Measurements from ENCODE around the gene GPRC5C.

The GPRC5C gene

GRCh38 chr17:74454197-74455024, 22.5 kb downstream of the GPRC5C start:
- Histone ChIP-seq H3K4me1 (ENCODE audit: control insufficient read depth in 1 of 2, insufficient read depth in 2 of 2, low read length in 2 of 2) (peaks cover 3 to 6% of the 10 kb centered on the region in 2 experiments), H3K9me3 (ENCODE audit: insufficient read depth, low read depth, low read length) (no peaks in the 10 kb centered on the region), H3K27me3 (ENCODE audit: insufficient read depth, low read length) (peaks cover 8% of the 10 kb centered on the region), H3K14ac (ENCODE audit: low read length) (no peak overlapping the region), H2BK120ac (ENCODE audit: insufficient read depth, low read length, poor library complexity) (no peak overlapping the region), H3K4me2 (ENCODE audit: low read length) (peak overlapping the region; percentile 91), H2BK12ac (ENCODE audit: low read length) (no peak overlapping the region), H3K79me1 (ENCODE audit: low read length) (no peaks in the 10 kb centered on the region), H2AFZ (ENCODE audit: insufficient read depth, low read length, poor library complexity) (peak overlapping the region; percentile 32), H3K18ac (ENCODE audit: low read length) (no peak overlapping the region), H3K4ac (ENCODE audit: low read depth, low read length) (no peak overlapping the region), H4K91ac (ENCODE audit: low read depth, low read length) (no peak overlapping the region), H3K4me3 (ENCODE audit: low read depth, low read length) (peak overlapping the region; percentile 51), H3K79me2 (ENCODE audit: control insufficient read depth, insufficient read depth, low read length, poor library complexity) (no peaks in the 10 kb centered on the region), H3K23ac (ENCODE audit: low read length) (no peak overlapping the region), H3K36me3 (ENCODE audit: control insufficient read depth in 1 of 2, insufficient read depth in 2 of 2, low read length in 2 of 2) (no peaks in the 10 kb centered on the region), H4K12ac (ENCODE audit: low read depth, low read length) (no peak overlapping the region), H3K9ac (ENCODE audit: low read length) (no peak overlapping the region), H4K8ac (ENCODE audit: low read depth, low read length) (no peak overlapping the region), H2AK5ac (ENCODE audit: low read length) (no peak overlapping the region), H3K27ac (ENCODE audit: low read depth, low read length) (no peak overlapping the region), H2BK5ac (ENCODE audit: low read depth, low read length, poor library complexity) (no peak overlapping the region)
- DNase-seq = peak; percentile 60 to 69
- no CpG with 5 or more reads among the region's 40 CpGs for WGBS (ENCODE audit: extremely low coverage, insufficient coverage, insufficient read length)

- peaks cover 8% of the 10 kb centered on the region for H3K27me3 ChIP-seq (ENCODE audit: insufficient read depth, low read length)
- H3K9ac ChIP-seq (ENCODE audit: low read length) = no peak overlapping the region
- H2BK5ac ChIP-seq (ENCODE audit: low read depth, low read length, poor library complexity) = no peak overlapping the region
- no peak overlapping the region for H2AK5ac ChIP-seq (ENCODE audit: low read length)
- no CpG with 5 or more reads among the region's 15 CpGs for WGBS (ENCODE audit: extremely low coverage, insufficient coverage, insufficient read length)
- no peaks in the 10 kb centered on the region for H3K79me2 ChIP-seq (ENCODE audit: control insufficient read depth, insufficient read depth, low read length, poor library complexity)
- H2BK120ac ChIP-seq (ENCODE audit: insufficient read depth, low read length, poor library complexity) = no peak overlapping the region
- no peaks in the 10 kb centered on the region for H3K79me1 ChIP-seq (ENCODE audit: low read length)
- no peak overlapping the region for H3K4me3 ChIP-seq (ENCODE audit: low read depth, low read length)
- H3K4ac ChIP-seq (ENCODE audit: low read depth, low read length) = no peak overlapping the region
- H3K23ac ChIP-seq (ENCODE audit: low read length) = no peak overlapping the region
- no peak overlapping the region for H3K18ac ChIP-seq (ENCODE audit: low read length)
- H3K9me3 ChIP-seq (ENCODE audit: insufficient read depth, low read depth, low read length) = no peaks in the 10 kb centered on the region
- H2BK12ac ChIP-seq (ENCODE audit: low read length) = no peak overlapping the region
- H4K8ac ChIP-seq (ENCODE audit: low read depth, low read length) = no peak overlapping the region
- DNase-seq = no peak
- H3K36me3 ChIP-seq (ENCODE audit: control insufficient read depth in 1 of 2, insufficient read depth in 2 of 2, low read length in 2 of 2) = no peaks in the 10 kb centered on the region
- no peak overlapping the region for H4K91ac ChIP-seq (ENCODE audit: low read depth, low read length)
- no peak overlapping the region for H3K14ac ChIP-seq (ENCODE audit: low read length)
- peaks cover 3 to 6% of the 10 kb centered on the region in 2 experiments for H3K4me1 ChIP-seq (ENCODE audit: control insufficient read depth in 1 of 2, insufficient read depth in 2 of 2, low read length in 2 of 2)
- H3K27ac ChIP-seq (ENCODE audit: low read depth, low read length) = no peak overlapping the region
- no peak overlapping the region for H4K12ac ChIP-seq (ENCODE audit: low read depth, low read length)
- H3K4me2 ChIP-seq (ENCODE audit: low read length) = no peak overlapping the region
- H2AFZ ChIP-seq (ENCODE audit: insufficient read depth, low read length, poor library complexity) = no peak overlapping the region
Measured at GRCh38 chr17:74455025-74455545, 23.2 kb downstream of the GPRC5C start.

- WGBS (ENCODE audit: extremely low coverage, insufficient coverage, insufficient read length) = no CpG with 5 or more reads among the region's 5 CpGs
Measured at GRCh38 chr17:74455821-74456220, 23.9 kb downstream of the GPRC5C start.

GRCh38 chr17:74457146-74457819, 25.4 kb downstream of the GPRC5C start:
- Histone ChIP-seq H3K79me1 (ENCODE audit: low read length) (no peaks in the 10 kb centered on the region), H3K4ac (ENCODE audit: low read depth, low read length) (no peak overlapping the region), H3K23ac (ENCODE audit: low read length) (no peak overlapping the region), H2BK12ac (ENCODE audit: low read length) (no peak overlapping the region), H3K27me3 (ENCODE audit: insufficient read depth, low read length) (peaks cover 8% of the 10 kb centered on the region), H2BK5ac (ENCODE audit: low read depth, low read length, poor library complexity) (no peak overlapping the region), H4K91ac (ENCODE audit: low read depth, low read length) (no peak overlapping the region), H3K9me3 (ENCODE audit: insufficient read depth, low read depth, low read length) (no peaks in the 10 kb centered on the region), H3K4me1 (ENCODE audit: control insufficient read depth in 1 of 2, insufficient read depth in 2 of 2, low read length in 2 of 2) (peaks cover 3 to 6% of the 10 kb centered on the region in 2 experiments), H2AFZ (ENCODE audit: insufficient read depth, low read length, poor library complexity) (no peak overlapping the region), H2BK120ac (ENCODE audit: insufficient read depth, low read length, poor library complexity) (no peak overlapping the region), H3K18ac (ENCODE audit: low read length) (no peak overlapping the region), H3K36me3 (ENCODE audit: control insufficient read depth in 1 of 2, insufficient read depth in 2 of 2, low read length in 2 of 2) (no peaks in the 10 kb centered on the region), H3K9ac (ENCODE audit: low read length) (peak overlapping the region; percentile 2), H3K27ac (ENCODE audit: low read depth, low read length) (no peak overlapping the region), H3K4me2 (ENCODE audit: low read length) (no peak overlapping the region), H3K79me2 (ENCODE audit: control insufficient read depth, insufficient read depth, low read length, poor library complexity) (no peaks in the 10 kb centered on the region), H3K14ac (ENCODE audit: low read length) (no peak overlapping the region), H2AK5ac (ENCODE audit: low read length) (no peak overlapping the region), H4K8ac (ENCODE audit: low read depth, low read length) (no peak overlapping the region), H4K12ac (ENCODE audit: low read depth, low read length) (no peak overlapping the region), H3K4me3 (ENCODE audit: low read depth, low read length) (no peak overlapping the region)
- WGBS (ENCODE audit: extremely low coverage, insufficient coverage, insufficient read length) = no CpG with 5 or more reads among the region's 18 CpGs
- DNase-seq = peak; percentile 51 to 80

More at GRCh38 chr17:74455821-74456220, 23.9 kb downstream of the GPRC5C start:
- Histone ChIP-seq H3K4me1 (ENCODE audit: control insufficient read depth in 1 of 2, insufficient read depth in 2 of 2, low read length in 2 of 2) (peaks cover 3 to 6% of the 10 kb centered on the region in 2 experiments), H3K36me3 (ENCODE audit: control insufficient read depth in 1 of 2, insufficient read depth in 2 of 2, low read length in 2 of 2) (no peaks in the 10 kb centered on the region), H3K4me3 (ENCODE audit: low read depth, low read length) (no peak overlapping the region), H3K79me2 (ENCODE audit: control insufficient read depth, insufficient read depth, low read length, poor library complexity) (no peaks in the 10 kb centered on the region), H2BK120ac (ENCODE audit: insufficient read depth, low read length, poor library complexity) (no peak overlapping the region), H3K9me3 (ENCODE audit: insufficient read depth, low read depth, low read length) (no peaks in the 10 kb centered on the region), H3K14ac (ENCODE audit: low read length) (no peak overlapping the region), H3K4ac (ENCODE audit: low read depth, low read length) (no peak overlapping the region), H4K8ac (ENCODE audit: low read depth, low read length) (no peak overlapping the region), H3K18ac (ENCODE audit: low read length) (no peak overlapping the region), H2BK12ac (ENCODE audit: low read length) (no peak overlapping the region), H2BK5ac (ENCODE audit: low read depth, low read length, poor library complexity) (no peak overlapping the region), H3K27me3 (ENCODE audit: insufficient read depth, low read length) (peaks cover 8% of the 10 kb centered on the region), H4K91ac (ENCODE audit: low read depth, low read length) (no peak overlapping the region), H2AFZ (ENCODE audit: insufficient read depth, low read length, poor library complexity) (no peak overlapping the region), H3K23ac (ENCODE audit: low read length) (no peak overlapping the region), H3K4me2 (ENCODE audit: low read length) (no peak overlapping the region), H3K27ac (ENCODE audit: low read depth, low read length) (no peak overlapping the region), H4K12ac (ENCODE audit: low read depth, low read length) (no peak overlapping the region), H3K79me1 (ENCODE audit: low read length) (no peaks in the 10 kb centered on the region), H3K9ac (ENCODE audit: low read length) (no peak overlapping the region), H2AK5ac (ENCODE audit: low read length) (no peak overlapping the region)
- DNase-seq = no peak
